Stimulated activated CD4-positive, alpha-beta T cell treated with anti-CD3 and anti-CD28 coated beads, Interleukin-12 subunit alpha, Interleukin-12 subunit beta, amount 100 ng/mL, for 4 hours (primary cell): Measurements from ENCODE around the gene KLF6.
"Not testable (repeated sequence)": the region's sequence is repeated elsewhere in the genome, so short reads cannot be mapped to it uniquely, and the experiment has no call there.

Source experiments
- DNase-seq: peaks from one replicate; pipeline ENCODE4 v3.0.0-alpha.2; 2020

KLF6 gene

DNA sequence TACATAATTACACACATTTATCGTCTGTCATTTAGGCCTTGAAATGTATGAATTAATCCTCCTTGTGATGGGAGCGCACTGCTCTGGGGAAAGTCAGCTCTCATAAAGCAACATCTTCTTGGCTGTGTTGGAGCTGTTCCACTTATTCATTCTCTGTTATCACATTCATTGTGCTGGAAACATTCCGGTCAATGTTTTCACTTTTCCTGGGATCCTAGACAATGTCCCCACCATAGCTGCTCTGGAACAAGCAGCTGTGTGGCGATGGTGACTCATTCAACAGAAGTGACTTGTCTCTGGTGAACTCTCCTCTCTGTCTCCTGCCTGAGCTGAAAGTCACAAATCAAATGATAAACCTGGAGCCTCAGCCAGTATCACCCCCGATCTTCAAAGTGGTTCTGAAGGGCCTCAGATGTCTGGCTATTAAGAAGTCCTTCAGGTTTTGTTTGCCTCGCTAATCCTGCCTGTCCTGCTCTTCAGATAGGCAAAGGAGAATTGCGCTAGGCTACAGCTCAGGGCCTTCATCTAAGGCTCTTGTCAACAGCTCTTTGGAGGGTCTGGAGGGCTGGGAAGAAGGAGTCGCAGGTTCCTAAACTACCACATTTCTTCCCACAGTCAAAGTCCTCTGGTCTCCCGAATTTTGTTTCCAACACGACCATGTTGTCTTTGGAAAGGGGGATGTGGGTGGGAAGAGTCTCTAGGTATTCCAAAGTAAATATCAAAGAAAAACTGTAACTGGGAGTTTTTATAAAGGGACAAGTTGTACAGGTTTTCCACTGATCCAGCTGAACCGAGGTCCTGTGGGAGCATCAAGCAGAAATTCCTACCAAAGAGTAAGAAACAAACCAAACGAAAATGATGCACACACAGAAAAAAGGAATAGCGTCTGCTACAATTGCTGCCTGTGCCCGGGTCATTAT is 29.3 kb downstream of the KLF6 start:
- no peak for DNase-seq

DNA sequence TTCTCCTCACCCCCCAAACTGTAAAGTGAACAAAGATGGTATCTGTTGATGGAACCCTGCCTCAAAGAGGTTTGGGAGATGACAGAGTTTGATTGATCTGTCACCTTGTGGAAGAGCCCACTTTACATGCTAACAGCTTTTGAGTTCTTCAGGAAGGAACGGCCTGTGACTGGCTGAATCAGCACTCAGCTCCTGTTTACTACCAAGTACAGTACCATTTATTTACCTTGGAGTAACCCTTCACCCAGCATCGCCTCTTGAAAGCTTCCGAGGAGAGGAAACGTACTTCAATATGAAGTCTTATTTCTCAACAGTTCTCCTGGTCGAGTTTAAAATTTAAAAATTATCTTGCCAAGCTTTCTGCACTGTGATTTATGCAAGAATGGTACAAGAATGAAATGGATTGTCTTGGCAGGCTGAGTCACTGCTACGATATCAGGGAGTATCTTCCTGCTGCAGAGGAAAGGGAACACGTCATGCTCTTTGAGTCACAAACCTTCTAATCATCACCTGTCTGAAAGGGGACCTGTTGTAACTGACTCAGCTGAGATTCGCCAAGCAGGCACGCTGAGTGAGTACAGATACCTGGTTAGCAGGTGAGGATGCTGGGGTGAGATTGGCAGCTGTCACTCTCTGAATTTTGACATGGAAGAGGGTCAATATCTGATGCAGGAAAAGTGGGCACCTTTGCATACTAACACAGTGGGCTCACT is 30.1 kb downstream of the KLF6 start:
- no peak for DNase-seq

DNA sequence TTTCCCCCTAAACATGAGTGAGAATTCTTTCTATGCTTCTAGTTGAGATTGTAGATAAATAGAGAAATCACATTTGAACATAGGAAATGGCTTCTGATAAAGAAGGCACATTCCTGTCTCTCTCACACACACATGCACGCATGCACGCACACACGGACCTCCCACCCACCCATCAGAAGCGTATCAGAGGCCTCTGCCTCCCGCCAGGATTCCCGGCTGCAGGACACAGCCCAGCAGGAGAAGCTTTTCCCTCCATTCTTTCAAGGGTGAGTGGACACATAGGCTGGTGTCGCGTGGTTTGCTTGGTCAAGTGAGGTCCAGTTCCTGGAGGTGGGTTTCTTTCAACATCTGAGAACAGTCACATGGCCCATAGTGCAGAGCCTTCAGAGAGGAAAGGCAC is 34.2 kb downstream of the KLF6 start:
- no peak for DNase-seq

DNA sequence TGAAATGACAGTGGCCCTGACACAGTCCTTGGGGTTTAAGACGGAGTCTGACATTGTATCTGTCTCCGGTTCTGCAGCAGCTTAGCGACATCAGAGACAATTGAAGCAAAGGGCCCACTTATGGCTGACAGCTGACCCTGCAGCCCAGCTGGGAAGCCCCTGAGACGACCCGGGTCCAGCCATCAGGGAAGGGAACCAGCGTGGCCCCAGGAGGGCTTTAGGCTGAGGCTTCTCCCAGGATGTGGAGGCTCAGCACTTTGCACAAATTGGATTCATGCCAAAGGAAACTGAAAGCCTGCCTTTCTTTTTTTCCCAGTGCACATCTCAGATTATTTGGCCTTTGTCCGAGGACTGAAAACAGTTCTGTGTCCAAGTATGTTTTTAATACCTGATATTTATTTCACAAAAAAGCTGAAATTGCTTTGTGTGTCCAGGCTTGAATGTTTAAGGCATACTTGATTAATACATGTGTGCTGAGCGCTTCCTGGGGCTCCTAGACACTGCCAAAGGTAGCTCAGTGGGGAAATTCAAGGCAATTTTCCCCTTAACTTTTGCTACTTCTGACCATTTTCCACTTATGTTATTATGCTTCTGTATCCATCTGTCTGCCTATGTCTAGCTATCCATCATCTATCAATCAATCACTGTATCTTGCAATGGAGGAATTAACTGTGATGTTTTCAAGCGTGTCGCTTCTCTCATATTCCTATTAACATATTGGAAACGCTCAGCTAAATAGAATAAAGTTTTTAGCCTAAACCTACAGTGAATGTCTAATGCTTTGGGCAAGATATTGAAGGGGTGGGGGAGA is 34.8 kb downstream of the KLF6 start:
- no peak for DNase-seq

DNA sequence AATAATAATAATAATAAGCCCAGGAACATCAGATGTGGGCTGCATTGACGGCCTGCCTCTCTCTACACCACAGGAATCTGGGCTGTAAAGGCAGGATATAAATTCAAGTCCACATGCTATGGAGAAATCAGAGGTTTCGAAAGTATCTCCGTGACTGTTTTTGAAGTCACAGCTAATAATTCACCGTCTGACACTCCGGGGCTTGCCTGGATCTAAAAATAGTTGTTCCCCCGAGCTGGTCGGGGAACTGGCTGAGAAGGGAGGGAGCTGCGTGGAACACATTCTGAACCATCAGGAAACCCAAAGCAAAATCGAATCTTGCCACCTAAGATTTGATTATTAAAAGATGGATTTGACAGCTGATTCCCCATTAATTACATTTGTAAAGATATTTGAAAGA is 35.4 kb downstream of the KLF6 start:
- no peak for DNase-seq

DNA sequence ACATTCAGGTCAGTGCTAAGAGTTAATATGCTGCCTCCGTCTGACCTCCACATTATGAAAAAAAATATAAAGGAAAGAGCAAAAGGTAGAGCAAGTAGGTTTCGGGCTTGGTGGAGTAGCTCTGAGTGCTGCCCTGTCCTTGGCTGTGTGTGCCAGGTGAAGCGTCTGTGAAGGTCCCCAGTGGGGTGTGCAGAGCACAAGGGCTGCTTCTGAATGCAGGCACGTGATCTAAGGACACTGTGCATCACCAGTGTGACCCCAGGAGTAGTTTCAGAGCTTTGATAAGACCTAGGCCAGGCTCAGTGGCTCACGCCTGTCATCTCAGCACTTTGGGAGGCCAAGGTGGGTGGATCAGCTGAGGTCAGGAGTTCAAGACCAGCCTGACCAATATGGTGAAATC is 36.0 kb downstream of the KLF6 start:
- DNase-seq, result no peak

DNA sequence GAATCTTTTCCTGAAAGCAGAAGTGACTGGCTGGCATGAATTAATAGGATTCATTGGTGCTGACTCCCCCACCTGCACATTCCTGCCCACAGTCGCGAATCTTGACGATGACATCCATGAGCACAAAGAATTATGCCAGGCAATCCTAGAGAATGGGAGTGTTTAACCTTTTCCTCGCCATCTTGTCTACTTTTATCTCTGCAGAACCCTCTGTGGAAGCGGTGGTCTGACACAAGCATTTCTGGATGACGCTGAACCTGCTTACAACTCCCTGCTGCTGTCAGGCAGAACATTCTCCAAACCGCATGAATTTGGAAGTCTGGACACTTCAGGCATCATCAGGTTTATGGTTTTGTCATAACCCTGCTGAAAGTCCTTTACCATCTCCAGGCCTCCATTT is 36.5 kb downstream of the KLF6 start:
- no peak for DNase-seq

DNA sequence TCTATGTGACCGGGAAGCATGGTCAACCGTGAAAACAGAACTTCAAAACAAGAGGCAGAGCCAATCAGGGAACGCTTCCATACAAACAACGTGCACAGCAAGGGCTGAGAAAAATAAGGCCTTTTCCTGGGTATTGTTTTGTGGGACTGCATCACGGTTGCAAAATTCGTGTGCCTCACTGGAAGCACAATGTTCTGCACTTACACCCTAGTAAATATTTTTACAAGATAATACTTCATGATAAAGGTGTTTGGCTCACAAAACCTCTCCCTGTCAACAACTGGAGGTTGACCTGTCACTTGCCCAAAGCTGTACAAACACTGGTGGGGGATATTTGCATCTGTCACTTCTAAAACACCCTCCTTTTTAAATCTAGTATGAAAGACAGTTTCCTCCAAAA is 37.0 kb downstream of the KLF6 start:
- DNase-seq, result no peak

DNA sequence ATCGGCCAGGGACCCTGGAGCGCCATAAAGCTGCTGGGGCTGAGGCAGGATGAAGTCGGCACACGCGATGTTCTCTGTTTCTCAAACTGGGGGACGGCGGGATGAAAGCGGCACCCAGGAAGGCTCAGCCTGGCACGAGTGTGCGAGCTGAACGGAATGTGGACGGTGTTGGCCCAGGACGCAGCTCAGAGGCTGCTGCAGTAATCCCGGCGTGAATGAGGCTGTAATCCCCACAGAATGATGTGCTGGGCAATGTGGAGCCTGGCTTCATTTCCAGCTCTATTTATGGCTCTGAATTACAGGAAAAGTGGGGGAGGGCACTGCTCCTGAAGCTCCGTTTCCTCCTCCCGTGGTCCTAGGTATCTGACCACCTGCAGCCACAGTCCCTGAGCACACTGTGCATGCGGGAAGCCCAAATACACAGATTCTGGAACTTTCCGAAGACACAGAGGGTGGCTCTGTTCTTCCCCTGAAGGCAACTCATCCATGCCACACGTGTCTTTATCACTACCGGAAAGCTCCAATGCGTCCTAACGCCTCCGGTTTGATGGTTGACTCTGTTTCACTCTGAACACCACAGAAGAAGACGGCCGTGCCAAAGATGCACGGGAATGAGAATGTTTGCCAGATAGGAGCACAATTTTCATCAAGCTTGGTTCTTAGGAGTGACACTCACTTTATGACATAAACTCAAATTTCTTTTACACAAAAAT is 37.6 kb downstream of the KLF6 start:
- DNase-seq, result no peak

DNA sequence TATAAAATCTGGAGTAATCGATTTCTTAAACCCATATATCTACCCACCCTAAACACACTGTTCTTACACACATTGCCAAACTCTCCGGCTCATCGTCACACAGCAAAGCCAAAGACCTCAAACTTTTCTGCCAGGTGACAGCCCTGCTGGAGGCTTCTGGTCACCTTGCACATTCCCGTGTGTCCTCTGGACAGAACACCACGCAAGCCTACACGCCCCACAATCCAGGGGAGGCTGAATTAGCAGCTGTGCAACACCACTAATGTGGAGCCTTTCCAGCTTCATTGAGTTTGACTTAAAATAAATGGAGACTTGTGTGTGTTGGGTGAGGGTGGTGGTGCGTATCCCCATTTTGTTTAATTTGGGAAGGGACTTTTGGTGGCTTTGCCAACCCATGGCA is 38.4 kb downstream of the KLF6 start:
- DNase-seq, result no peak

DNA sequence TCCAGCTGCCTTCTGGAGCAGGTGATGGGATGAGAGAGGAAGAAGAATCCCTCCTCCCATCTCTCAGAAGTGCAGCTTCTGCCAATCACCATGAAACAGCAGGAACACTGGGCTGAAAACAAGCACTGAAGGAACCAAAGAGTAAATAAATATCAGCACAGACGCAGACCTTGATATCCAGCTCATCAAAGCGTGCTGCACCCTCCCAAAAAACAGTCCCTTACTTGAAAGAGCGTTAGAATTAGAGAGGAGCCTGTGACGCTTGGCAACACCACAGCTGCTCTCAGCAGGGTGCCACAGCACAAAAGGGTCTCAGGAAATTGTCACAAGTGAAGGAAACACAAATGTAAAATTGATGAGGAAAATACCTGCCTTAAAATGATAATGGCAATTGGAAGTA is 39.5 kb downstream of the KLF6 start:
- DNase-seq, result no peak

DNA sequence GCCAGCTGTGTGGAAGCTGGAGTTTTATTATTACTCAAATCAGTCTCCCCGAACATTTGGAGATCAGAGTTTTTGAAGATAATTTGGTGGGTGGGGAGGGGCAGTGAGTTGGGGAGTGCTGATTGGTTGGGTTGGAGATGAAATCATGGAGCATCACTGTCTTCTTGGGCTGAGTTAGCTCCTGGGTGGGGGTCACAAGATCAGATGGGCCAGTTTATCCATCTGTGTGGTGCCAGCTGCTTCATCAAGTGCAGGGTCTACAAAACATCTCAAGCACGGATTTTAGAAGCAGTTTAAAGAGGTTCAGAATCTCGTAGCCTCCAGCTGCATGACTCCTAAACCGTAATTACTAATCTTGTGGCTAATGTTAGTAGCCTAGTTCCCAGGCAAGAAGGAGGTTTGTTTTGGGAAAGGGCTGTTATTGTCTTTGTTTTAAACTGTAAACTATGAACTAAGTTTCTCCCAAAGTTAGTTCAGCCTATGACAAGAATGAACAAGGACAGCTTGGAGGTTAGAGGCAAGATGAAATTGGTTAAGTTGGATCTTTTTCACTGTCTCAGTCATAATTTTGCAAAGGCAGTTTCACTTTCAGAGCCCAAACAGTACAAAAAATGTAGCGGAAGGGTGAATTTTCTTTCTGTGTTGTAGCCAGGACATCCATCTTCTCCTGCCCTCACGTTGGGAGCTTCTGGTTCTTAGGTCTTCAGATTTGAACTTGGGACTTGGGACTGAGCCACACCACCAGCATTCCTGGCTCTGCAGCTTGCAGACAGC is 43.1 kb downstream of the KLF6 start:
- DNase-seq, result no peak

DNA sequence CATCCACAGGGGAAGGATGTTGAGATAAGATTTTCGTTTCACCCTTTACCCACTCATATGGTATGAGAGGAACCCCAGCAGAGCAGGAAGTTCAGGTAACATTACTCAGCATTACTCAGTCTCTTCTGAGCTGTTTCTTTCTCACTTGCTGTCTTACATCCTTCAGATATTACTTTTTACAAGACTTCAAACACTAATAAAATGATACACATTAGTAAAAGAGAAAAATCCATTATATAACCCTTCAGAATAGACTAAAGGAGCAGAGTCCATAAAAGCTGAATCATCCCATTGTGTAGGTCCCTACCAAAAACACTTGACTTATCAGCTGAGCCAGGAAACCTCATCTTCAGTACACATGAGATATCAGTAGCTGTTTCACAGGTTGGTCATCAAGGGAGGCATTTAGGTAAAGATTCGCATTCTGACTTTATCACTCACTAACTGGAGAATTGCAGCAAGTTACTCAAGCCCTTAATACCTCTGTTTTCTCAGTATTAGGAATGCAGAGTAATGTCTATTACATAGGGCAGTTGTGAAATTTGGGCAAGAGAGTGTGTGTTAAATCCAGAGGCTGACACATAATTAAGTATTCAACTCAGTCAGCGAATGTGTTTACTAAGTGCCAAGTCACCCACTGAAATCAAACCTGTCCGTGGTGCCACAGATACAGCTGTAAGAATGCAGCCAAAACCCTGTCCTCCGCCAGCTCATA is 44.7 kb downstream of the KLF6 start:
- no peak for DNase-seq

DNA sequence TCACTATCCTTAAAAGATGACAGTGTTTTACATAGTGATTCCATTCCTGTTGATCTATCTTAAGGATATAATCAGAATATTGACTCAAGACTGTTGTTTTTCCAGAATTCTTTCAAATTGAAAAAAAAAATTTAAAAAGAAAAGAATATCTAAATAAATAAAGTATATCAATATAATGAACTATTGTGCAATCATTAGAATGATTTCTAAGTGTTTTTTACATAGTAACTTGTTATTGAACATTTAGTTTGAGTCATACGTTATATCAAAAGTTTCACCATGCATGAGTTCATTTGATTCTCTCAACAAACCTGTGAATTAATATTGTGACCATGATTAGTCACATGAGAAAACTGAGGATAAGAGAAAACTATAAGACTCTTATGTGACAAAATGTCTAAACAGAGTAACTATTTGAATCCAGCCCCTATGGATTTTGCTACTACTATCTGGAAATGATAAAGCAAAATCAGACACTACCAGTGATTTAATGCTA is 46.1 kb downstream of the KLF6 start:
- DNase-seq, result no peak

DNA sequence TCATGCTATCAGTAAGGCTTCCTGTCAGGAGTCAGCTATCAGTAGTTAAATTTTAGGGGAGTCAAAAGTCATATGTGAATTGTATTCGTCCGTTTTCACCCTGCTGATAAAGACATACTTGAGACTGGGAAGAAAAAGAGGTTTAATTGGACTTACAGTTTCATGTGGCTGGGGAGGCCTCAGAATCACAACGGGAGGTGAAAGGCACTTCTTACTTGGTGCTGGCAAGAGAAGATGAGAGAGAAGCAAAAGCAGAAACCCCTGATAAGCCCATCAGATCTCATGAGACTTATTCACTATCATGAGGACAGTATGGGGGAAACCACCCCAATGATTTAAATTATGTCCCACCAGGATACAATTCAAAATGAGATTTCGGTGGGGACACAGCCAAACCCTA is 47.1 kb downstream of the KLF6 start:
- DNase-seq, result no peak

DNA sequence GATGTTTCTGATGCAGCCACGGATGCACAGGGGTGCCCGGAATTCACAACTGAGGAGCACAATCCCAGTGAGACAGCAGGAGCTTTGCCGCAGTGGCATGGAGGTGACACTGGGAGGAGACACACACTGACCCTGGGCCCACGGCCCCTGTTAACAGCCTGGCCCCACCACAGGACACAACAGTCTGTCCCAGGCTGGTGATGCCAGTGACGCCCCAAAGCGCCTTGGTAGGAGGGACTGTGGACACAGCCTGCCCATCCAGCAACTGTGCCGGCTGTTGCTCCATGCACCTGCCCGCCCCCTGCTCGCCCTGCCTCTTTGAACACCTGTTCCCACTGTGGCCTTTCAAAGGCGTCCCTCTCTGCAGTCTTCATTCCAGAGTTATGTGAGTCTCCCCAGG is 49.8 kb downstream of the KLF6 start:
- DNase-seq, result no peak

DNA sequence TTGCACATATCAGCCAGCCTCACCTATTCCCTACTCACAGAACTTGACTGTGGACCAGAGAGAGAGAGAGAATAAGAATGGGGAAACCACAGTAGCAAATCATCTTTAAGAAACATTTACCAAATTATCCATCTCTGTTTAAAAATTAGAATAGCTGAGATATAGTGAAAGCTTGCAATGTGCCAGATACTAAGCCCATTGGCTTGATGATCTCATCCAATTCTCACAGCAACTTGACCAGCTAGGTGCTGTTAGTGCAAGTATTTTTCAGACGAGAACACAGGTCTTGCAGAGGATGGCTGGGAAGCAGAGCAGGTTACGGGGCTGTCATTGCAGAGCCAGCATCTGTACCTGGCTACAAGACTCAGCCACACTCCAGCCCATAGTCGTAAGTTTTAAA is 50.9 kb downstream of the KLF6 start:
- no peak for DNase-seq

DNA sequence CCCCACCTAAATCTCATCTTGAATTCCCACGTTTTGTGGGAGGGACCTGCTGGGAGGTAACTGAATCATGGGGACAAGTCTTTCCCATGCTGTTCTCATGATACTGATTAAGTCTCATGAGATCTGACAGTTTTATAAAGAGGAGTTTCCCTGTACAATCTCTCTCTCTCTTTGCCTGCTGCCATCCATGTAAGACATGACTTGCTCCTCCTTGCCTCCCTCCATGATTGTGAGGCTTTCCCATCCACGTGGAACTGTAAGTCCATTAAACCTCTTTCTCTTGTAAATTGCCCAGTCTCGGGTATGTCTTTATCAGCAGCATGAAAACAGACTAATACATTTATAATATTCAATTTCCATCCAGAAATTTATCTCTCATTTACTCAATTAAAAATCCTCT is 52.8 kb downstream of the KLF6 start:
- not testable (repeated sequence) for DNase-seq

DNA sequence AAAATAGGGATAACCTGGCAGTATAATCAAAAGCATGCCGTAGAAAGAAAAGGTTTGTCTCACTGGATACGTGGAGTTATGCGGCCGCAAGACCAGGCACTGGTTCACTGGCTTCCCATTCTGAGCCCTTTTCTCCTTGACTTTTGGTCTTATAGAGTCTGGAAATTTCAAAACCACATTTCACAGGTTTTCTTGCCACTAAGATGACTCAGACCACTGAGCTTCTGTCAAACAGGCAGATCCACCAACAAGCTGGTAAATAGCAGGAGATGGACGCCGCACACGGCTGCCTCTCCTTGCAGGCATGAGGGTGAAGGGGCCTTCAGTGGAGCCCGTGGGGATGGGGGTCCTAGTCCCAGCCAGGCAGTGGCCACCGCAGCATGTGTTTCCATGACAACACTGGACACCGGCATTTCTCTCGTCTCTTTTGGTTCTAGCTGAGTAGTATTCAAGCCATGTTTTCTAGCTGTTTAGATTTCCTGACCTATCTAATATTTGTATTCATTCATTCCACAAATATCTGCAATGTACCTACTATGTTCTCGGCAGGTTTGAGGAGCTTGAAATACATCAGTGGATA is 55.5 kb downstream of the KLF6 start:
- no peak for DNase-seq

DNA sequence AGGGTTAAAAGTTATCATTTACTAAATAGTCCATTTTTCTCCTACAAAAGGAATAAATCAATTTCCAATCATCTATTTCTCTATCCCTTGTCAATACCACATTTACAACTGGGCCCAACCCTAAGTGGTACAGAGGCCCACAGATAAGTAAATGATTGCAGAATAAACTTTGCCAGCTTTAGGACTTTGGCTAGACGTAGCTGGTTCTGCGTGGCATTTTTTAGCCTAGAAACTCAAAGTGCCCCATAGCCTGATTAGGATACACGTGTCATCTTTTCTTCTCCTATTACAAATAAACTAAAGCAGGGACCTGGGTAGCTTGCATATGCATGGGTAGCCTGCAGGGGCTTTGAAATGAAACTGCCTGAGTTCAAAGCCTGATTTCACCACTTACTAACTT is 56.4 kb downstream of the KLF6 start:
- DNase-seq, result no peak

DNA sequence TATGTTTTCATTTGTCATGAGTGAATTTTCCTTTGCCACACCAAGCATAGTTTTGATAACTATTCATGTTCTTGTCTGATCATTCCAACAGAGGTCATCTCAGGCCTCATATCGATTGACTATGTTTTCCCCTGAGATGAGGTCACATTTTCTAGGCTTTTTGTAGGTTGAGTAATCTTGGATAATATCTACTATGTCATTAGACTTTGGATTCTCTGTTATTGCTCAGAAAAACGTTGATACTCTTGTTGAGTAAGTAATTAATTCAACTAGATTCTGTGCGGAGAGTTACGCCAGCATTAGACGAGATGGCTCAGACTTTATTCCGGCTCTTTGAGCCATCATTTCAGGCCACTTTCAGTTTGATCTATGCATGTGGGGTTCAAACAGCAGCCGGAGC is 57.7 kb downstream of the KLF6 start:
- no peak for DNase-seq
